ENCODE measurements around the gene MFSD1. TPM values are rescaled to one million over a fixed set of nuclear protein-coding genes. Genes with fewer than 3 reads are reported as not detected.

MFSD1 gene
- total RNA-seq, 4 donors from 2014 or later, result 52.0 to 152 (median 104) TPM

DNA sequence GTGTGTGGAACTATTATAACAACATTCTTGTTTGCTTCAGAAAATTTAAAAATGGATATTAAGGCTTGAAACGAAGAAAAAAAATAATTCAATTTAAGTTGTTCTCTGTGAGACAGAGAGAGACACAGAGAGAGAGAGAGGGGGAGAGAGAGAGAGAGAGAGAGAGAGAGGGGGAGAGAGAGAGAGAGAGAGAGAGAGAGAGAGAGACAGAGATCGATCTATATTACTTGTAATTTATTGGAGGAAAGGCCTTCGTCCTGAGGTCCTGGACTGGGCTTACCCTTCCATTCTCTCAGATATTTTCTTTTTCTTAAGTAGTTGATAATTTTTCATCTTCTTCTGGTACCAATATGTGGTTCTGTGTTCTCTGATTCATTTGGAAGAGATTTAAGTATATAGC, 25.9 kb downstream of the MFSD1 start:
- no peaks in the 10 kb centered on the region for H3K27me3 ChIP-seq
- no peaks in the 10 kb centered on the region for H3K36me3 ChIP-seq
- H3K9me3 ChIP-seq, result no peaks in the 10 kb centered on the region
- intact Hi-C loops (cut with DNase I; ENCODE audit: low total_unique reads), result no loop called here
- H3K4me3 ChIP-seq, result no peak overlapping the region
- no peak for TF ChIP-seq POLR2A (IDR thresholded peaks at IDR 0.05)
- H3K4me1 ChIP-seq, result no peaks in the 10 kb centered on the region
- no peak for DNase-seq
- H3K27ac ChIP-seq, result no peak overlapping the region

DNA sequence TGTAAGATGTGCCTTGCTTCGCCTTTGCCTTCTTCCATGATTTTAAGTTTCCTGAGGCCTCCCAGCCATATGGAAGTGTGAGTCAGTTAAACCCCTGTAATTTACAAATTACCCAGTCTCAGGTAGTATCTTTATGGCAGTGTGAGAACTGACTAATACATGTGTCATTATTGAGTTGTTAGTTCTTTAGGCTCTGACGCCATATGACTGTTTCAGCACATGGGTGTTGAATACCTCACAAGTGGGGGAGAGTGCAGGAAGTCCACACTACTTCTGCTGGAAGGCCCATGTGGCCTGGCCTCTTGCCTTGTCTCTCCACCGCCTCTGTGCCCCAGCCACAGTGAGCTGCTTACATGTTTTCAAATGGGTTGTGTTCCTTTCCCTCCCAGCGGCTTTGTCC, 28.5 kb downstream of the MFSD1 start:
- DNase-seq, result no peak
- TF ChIP-seq, protein P1, sequence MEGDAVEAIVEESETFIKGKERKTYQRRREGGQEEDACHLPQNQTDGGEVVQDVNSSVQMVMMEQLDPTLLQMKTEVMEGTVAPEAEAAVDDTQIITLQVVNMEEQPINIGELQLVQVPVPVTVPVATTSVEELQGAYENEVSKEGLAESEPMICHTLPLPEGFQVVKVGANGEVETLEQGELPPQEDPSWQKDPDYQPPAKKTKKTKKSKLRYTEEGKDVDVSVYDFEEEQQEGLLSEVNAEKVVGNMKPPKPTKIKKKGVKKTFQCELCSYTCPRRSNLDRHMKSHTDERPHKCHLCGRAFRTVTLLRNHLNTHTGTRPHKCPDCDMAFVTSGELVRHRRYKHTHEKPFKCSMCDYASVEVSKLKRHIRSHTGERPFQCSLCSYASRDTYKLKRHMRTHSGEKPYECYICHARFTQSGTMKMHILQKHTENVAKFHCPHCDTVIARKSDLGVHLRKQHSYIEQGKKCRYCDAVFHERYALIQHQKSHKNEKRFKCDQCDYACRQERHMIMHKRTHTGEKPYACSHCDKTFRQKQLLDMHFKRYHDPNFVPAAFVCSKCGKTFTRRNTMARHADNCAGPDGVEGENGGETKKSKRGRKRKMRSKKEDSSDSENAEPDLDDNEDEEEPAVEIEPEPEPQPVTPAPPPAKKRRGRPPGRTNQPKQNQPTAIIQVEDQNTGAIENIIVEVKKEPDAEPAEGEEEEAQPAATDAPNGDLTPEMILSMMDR (IDR thresholded peaks at IDR 0.05), result no peak
- TF ChIP-seq POLR2A (IDR thresholded peaks at IDR 0.05), result no peak
- Histone ChIP-seq H3K36me3 (no peaks in the 10 kb centered on the region), H3K9me3 (no peaks in the 10 kb centered on the region), H3K27ac (no peak overlapping the region), H3K4me1 (no peaks in the 10 kb centered on the region), H3K4me3 (no peak overlapping the region), H3K27me3 (no peaks in the 10 kb centered on the region)
- intact Hi-C loops (cut with DNase I; ENCODE audit: low total_unique reads), result no loop called here

DNA sequence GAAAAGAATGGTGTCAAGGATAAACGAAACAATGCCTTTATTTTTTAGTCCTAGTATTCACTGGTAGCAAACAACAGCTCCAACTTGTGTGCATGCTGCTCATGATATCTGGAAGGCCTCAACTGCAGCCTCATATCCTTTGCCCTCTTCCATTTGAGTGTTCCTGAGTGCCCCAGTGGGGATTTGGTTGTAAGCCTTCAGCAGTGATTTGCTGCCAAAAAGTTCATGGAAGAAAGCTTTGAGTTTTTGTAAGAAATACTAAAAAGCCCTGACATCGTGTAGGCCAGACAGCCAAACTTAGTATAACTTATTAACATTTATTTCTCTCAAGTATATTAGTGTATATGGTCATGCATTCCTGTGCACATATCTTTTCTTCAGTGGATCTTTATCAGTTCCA, 30.0 kb downstream of the MFSD1 start:
- Histone ChIP-seq H3K4me1 (no peaks in the 10 kb centered on the region), H3K36me3 (no peaks in the 10 kb centered on the region), H3K27me3 (no peaks in the 10 kb centered on the region), H3K4me3 (no peak overlapping the region), H3K27ac (no peak overlapping the region), H3K9me3 (no peaks in the 10 kb centered on the region)
- intact Hi-C loops (cut with DNase I; ENCODE audit: low total_unique reads), result no loop called here
- no peak for DNase-seq
- TF ChIP-seq, protein P1 (IDR thresholded peaks at IDR 0.05), result no peak
- TF ChIP-seq POLR2A (IDR thresholded peaks at IDR 0.05), result no peak

DNA sequence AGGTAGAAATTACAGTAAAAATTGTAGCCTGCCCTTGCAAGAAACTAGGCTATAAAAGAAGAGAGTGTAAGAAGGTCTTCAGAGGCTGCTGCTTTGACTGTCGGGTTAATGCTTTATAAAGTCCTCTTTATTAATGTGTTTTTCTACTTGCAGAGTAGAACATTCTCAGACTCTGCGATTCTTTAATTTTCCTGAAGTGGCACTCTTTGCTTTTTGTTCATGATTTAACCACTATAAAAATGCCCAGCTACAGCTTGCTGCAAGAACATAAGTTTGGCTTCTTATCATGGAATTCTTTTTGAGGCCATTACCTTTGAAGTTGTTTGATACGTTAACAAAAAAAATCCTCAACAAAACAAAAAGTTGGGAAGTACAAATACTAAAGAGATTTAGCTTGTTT, 33.8 kb downstream of the MFSD1 start:
- Histone ChIP-seq H3K4me1 (no peaks in the 10 kb centered on the region), H3K27ac (no peak overlapping the region), H3K4me3 (no peak overlapping the region), H3K9me3 (no peaks in the 10 kb centered on the region), H3K36me3 (no peaks in the 10 kb centered on the region), H3K27me3 (no peaks in the 10 kb centered on the region)
- DNase-seq, result no peak
- TF ChIP-seq POLR2A (IDR thresholded peaks at IDR 0.05), result no peak
- TF ChIP-seq, protein P1 (IDR thresholded peaks at IDR 0.05), result no peak
- intact Hi-C loops (cut with DNase I; ENCODE audit: low total_unique reads), result no loop called here

DNA sequence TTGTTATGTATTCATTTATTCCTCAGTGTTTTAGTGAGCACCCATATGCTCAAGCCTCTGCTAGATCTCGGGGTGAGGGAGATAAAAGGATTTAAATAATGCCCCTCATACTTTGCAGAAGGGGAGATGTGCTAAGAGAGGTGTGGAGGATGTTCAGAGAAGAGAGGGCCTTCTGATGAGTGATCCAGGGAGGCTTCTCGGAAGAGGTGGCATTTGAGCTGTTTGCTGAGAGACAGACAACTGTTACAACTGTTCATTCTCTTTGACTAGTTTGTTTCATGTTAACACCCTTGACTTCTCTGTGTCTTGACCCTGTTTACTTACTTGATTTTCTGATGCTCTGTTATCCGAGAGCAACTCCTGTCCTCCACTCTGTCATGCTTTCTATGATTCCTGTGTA, 34.5 kb downstream of the MFSD1 start:
- Histone ChIP-seq H3K4me3 (no peak overlapping the region), H3K27me3 (no peaks in the 10 kb centered on the region), H3K36me3 (no peaks in the 10 kb centered on the region), H3K9me3 (no peaks in the 10 kb centered on the region), H3K27ac (no peak overlapping the region), H3K4me1 (no peaks in the 10 kb centered on the region)
- intact Hi-C loops (cut with DNase I; ENCODE audit: low total_unique reads), result no loop called here
- DNase-seq, result no peak
- TF ChIP-seq POLR2A (IDR thresholded peaks at IDR 0.05), result no peak
- TF ChIP-seq, protein P1 (IDR thresholded peaks at IDR 0.05), result no peak

DNA sequence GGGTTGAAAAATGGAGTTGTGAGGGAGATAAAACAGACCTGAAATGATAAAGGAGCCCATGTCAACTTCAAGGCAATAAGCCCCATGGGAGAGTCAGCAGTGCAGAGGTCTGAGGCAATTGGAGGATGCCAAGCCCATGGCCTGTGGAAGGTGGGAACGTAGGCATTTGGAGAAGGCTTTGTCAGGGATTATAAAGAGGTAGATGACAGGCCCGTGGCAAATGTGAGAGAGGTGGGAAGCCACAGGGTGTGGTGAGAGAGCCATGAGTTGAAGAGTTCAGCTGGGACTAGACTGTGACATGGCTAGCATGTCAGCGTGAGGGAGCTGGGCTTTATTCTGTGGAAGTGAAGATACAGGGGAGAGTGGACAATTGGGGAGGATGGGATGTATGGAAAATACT, 35.4 kb downstream of the MFSD1 start:
- TF ChIP-seq POLR2A (IDR thresholded peaks at IDR 0.05), result no peak
- TF ChIP-seq, protein P1 (IDR thresholded peaks at IDR 0.05), result no peak
- no peak for DNase-seq
- no peaks in the 10 kb centered on the region for H3K9me3 ChIP-seq
- no peaks in the 10 kb centered on the region for H3K27me3 ChIP-seq
- intact Hi-C loops (cut with DNase I; ENCODE audit: low total_unique reads), result no loop called here
- no peaks in the 10 kb centered on the region for H3K4me1 ChIP-seq
- H3K27ac ChIP-seq, result no peak overlapping the region
- no peaks in the 10 kb centered on the region for H3K36me3 ChIP-seq
- H3K4me3 ChIP-seq, result no peak overlapping the region
